Stomach (tissue), 4 donors: ENCODE measurements around the gene IDH1.

Source experiments
- EP300 ChIP-seq: sonication (generic); formaldehyde crosslinking; IDR thresholded peaks from one replicate; pipeline ENCODE4 v1.6.1; 2017; ENCODE audit warnings: antibody characterized with exemption
- POLR2A ChIP-seq, 4 donors: fragments of 450-650 bp; IDR thresholded peaks; one replicate each; pipeline ENCODE4 v1.6.1; 2016; ENCODE audit warnings: antibody characterized with exemption in 4 of 4, control low read depth in 2 of 4, mild to moderate bottlenecking in 1 of 4, moderate library complexity in 1 of 4
- POLR2AphosphoS5 ChIP-seq, 3 donors: sonication (generic); formaldehyde crosslinking; IDR thresholded peaks; one replicate each; pipeline ENCODE4 v1.6.1; 2016; ENCODE audit warnings: antibody characterized with exemption in 3 of 3
- TF ChIP-seq, protein P1 (sequence below), 7 experiments: fragments of 450-650 bp in 4 of 7; fragments of 200-600 bp in 3 of 7; sonication (generic) in 3 of 7; IDR thresholded peaks; one replicate each; pipeline ENCODE4 v1.5.1; 2016 to 2019; ENCODE audit warnings: antibody characterized with exemption in 7 of 7, control low read depth in 2 of 7, mild to moderate bottlenecking in 1 of 7

DNA sequence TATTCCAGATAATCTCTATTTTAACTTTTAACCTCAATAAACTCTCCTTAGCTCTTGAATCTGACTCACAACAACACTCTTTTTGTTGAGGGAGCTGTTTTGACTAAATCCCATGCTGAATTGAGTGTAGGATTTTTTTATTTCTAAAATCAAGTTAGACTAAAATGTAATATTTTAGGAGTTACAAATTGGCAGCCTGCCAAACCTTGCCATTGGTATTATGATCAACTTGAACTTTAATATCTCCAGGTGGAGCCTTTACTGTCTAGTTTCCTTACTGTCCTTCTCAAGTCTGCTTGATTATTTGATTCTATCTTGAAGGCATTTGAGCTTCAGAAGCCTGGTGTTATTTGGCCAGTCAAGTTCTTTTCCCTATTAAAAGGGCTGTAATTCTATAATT lies 19.9 kb upstream of the IDH1 start:
- TF ChIP-seq, protein P1, sequence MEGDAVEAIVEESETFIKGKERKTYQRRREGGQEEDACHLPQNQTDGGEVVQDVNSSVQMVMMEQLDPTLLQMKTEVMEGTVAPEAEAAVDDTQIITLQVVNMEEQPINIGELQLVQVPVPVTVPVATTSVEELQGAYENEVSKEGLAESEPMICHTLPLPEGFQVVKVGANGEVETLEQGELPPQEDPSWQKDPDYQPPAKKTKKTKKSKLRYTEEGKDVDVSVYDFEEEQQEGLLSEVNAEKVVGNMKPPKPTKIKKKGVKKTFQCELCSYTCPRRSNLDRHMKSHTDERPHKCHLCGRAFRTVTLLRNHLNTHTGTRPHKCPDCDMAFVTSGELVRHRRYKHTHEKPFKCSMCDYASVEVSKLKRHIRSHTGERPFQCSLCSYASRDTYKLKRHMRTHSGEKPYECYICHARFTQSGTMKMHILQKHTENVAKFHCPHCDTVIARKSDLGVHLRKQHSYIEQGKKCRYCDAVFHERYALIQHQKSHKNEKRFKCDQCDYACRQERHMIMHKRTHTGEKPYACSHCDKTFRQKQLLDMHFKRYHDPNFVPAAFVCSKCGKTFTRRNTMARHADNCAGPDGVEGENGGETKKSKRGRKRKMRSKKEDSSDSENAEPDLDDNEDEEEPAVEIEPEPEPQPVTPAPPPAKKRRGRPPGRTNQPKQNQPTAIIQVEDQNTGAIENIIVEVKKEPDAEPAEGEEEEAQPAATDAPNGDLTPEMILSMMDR (IDR thresholded peaks at IDR 0.05): no peak
- TF ChIP-seq POLR2A (IDR thresholded peaks at IDR 0.05) (no peak), EP300 (no peak), POLR2AphosphoS5 (IDR thresholded peaks at IDR 0.05) (no peak)
